BE2C (cell line): Measurements from ENCODE around the gene PREPL.

Experiments
- DNase-seq: peaks from one replicate; pipeline ENCODE4 v3.0.0-alpha.2; 2020
- H3K27me3 ChIP-seq: fragments of 250-450 bp; sonication (Bioruptor Pico); 2 replicates; pipeline ENCODE4 v1.5.1; 2020; ENCODE audit warnings: mild to moderate bottlenecking
- H3K36me3 ChIP-seq: fragments of 250-450 bp; sonication (Bioruptor Pico); 2 replicates; pipeline ENCODE4 v1.5.1; 2020; ENCODE audit warnings: mild to moderate bottlenecking
- H3K4me1 ChIP-seq: fragments of 250-450 bp; sonication (Bioruptor Pico); 2 replicates; pipeline ENCODE4 v1.5.1; 2020
- H3K4me3 ChIP-seq: 2 replicates; pipeline ENCODE4 v1.5.1; 2011; ENCODE audit warnings: low read depth, low read length
- H3K9me3 ChIP-seq: fragments of 250-450 bp; sonication (Bioruptor Pico); 2 replicates; pipeline ENCODE4 v1.5.1; 2020
- CTCF ChIP-seq: IDR thresholded peaks from 2 replicates; pipeline ENCODE4 v1.5.1; 2012; ENCODE audit warnings: mild to moderate bottlenecking, low read depth, low read length

The PREPL gene

GRCh38 chr2:44335806-44336538, 25.3 kb downstream of the PREPL start:
- Histone ChIP-seq H3K9me3 (no peaks in the 10 kb centered on the region), H3K4me1 (no peaks in the 10 kb centered on the region), H3K4me3 (no peak overlapping the region), H3K27me3 (no peaks in the 10 kb centered on the region), H3K36me3 (peaks cover 70% of the 10 kb centered on the region)
- DNase-seq: no peak
- no peak for TF ChIP-seq CTCF

- Histone ChIP-seq H3K4me3 (no peak overlapping the region), H3K9me3 (no peaks in the 10 kb centered on the region), H3K27me3 (no peaks in the 10 kb centered on the region), H3K4me1 (no peaks in the 10 kb centered on the region), H3K36me3 (peaks cover 74% of the 10 kb centered on the region)
- TF ChIP-seq CTCF: no peak
- DNase-seq: no peak
These were observed 27.3 kb downstream of the PREPL start for GRCh38 chr2:44333994-44334393.

GRCh38 chr2:44330801-44331200, 30.5 kb downstream of the PREPL start:
- Histone ChIP-seq H3K36me3 (peaks cover 67% of the 10 kb centered on the region), H3K9me3 (no peaks in the 10 kb centered on the region), H3K4me1 (no peaks in the 10 kb centered on the region), H3K27me3 (no peaks in the 10 kb centered on the region), H3K4me3 (no peak overlapping the region)
- DNase-seq: no peak
- TF ChIP-seq CTCF: no peak

GRCh38 chr2:44329343-44329742, 32.0 kb downstream of the PREPL start:
- Histone ChIP-seq H3K4me3 (no peak overlapping the region), H3K9me3 (no peaks in the 10 kb centered on the region), H3K4me1 (no peaks in the 10 kb centered on the region), H3K27me3 (no peaks in the 10 kb centered on the region), H3K36me3 (peaks cover 75% of the 10 kb centered on the region)
- DNase-seq: no peak
- TF ChIP-seq CTCF: no peak

- Histone ChIP-seq H3K4me1 (no peaks in the 10 kb centered on the region), H3K36me3 (peaks cover 77% of the 10 kb centered on the region), H3K27me3 (no peaks in the 10 kb centered on the region), H3K4me3 (no peak overlapping the region), H3K9me3 (no peaks in the 10 kb centered on the region)
- DNase-seq: no peak
- no peak for TF ChIP-seq CTCF
These were observed 32.5 kb downstream of the PREPL start for GRCh38 chr2:44328750-44329149.

GRCh38 chr2:44326548-44327264, 34.6 kb downstream of the PREPL start:
- H3K36me3 ChIP-seq: peaks cover 85% of the 10 kb centered on the region
- H3K27me3 ChIP-seq: no peaks in the 10 kb centered on the region
- no peaks in the 10 kb centered on the region for H3K9me3 ChIP-seq
- no peak for TF ChIP-seq CTCF
- no peaks in the 10 kb centered on the region for H3K4me1 ChIP-seq
- no peak for DNase-seq
- H3K4me3 ChIP-seq: no peak overlapping the region
